GM12872 (cell line): ENCODE measurements around the gene DGAT2.

Experiments
- CTCF ChIP-seq: IDR thresholded peaks from 3 replicates; pipeline ENCODE4 v1.5.1; 2011; ENCODE audit warnings: low read depth, mild to moderate bottlenecking, low read length, moderate library complexity; ENCODE audit not compliant: insufficient read depth

The DGAT2 gene

GRCh38 chr11:75840522-75840921 lies 71.9 kb downstream of the DGAT2 start:
- no peak for TF ChIP-seq CTCF

DNA sequence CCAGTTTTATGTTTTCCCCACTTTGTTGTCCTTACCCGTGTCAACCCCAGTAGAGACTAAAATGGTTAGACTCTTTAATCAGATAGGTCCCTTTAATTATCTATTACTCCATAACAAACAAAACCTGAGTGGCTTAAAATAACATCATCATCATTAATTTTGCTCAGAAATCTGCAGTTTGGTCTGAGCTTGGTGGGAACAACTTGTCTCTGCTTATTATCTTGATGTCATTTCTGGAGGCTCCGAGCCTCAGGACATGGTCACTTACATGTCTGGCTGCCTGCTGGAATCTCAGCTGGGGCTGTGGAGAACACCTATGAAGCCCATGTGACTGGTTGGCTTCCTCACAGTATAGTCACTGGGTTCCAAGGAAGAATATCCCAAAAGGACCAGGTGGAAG lies 73.2 kb downstream of the DGAT2 start:
- no peak for TF ChIP-seq CTCF

GRCh38 chr11:75845324-75845723 lies 76.7 kb downstream of the DGAT2 start:
- no peak for TF ChIP-seq CTCF

GRCh38 chr11:75849894-75850293 lies 81.3 kb downstream of the DGAT2 start:
- TF ChIP-seq CTCF: no peak

GRCh38 chr11:75850787-75851186 lies 82.2 kb downstream of the DGAT2 start:
- TF ChIP-seq CTCF: no peak
